NCI-H1417 (cell line): Measurements from ENCODE around the gene PROX2.
A peak's percentile ranks its signal among the peaks of the same experiment; 100 is the strongest.

Experiments
- DNase-seq, 3 experiments: peaks; one replicate each; lab custom pipeline; 2025; lab: John Stamatoyannopoulos, UW

Gene PROX2

GRCh38 chr14:74879427-74880182, 3.7 kb upstream of the PROX2 start:
- no peak for DNase-seq

- no peak for DNase-seq
These were observed 741 bp downstream of the PROX2 start for GRCh38 chr14:74875204-74875603.

- no peak for DNase-seq
These were observed 4.1 kb downstream of the PROX2 start for GRCh38 chr14:74871819-74872218.

GRCh38 chr14:74868739-74869138, 7.2 kb downstream of the PROX2 start:
- no peak for DNase-seq

GRCh38 chr14:74867673-74868072, 8.3 kb downstream of the PROX2 start:
- no peak for DNase-seq

GRCh38 chr14:74866708-74867389, 9.1 kb downstream of the PROX2 start:
- no peak for DNase-seq

GRCh38 chr14:74865156-74865555, 10.8 kb downstream of the PROX2 start:
- DNase-seq, result no peak

GRCh38 chr14:74864198-74864597, 11.7 kb downstream of the PROX2 start:
- peak in 1 of 3 experiments; percentile 13 for DNase-seq

- DNase-seq, result no peak
These were observed 12.7 kb downstream of the PROX2 start for GRCh38 chr14:74863274-74863673.

GRCh38 chr14:74861734-74862090, 14.2 kb downstream of the PROX2 start:
- no peak for DNase-seq

- DNase-seq, result peak; percentile 71 to 93 (median 92)
These were observed 14.8 kb downstream of the PROX2 start for GRCh38 chr14:74860899-74861733.

GRCh38 chr14:74859757-74860552, 16.0 kb downstream of the PROX2 start:
- DNase-seq, result no peak

- DNase-seq, result no peak
These were observed 17.9 kb downstream of the PROX2 start for GRCh38 chr14:74858022-74858421.

GRCh38 chr14:74856366-74856765, 19.6 kb downstream of the PROX2 start:
- peak in 1 of 3 experiments; percentile 33 for DNase-seq

GRCh38 chr14:74855945-74856344, 20.0 kb downstream of the PROX2 start:
- DNase-seq, result peak in 1 of 3 experiments; percentile 5

- DNase-seq, result no peak
These were observed 20.9 kb downstream of the PROX2 start for GRCh38 chr14:74855021-74855420.

- no peak for DNase-seq
These were observed 22.4 kb downstream of the PROX2 start for GRCh38 chr14:74853581-74853980.

GRCh38 chr14:74852922-74853530, 22.9 kb downstream of the PROX2 start:
- no peak for DNase-seq

GRCh38 chr14:74848768-74849167, 27.2 kb downstream of the PROX2 start:
- no peak for DNase-seq

- no peak for DNase-seq
These were observed 28.8 kb downstream of the PROX2 start for GRCh38 chr14:74846968-74847665.

- DNase-seq, result no peak
These were observed 29.8 kb downstream of the PROX2 start for GRCh38 chr14:74846168-74846567.
